B cell (primary cell): ENCODE data around the gene PNPO. TPM values are rescaled to one million over a fixed set of nuclear protein-coding genes. Genes with fewer than 3 reads are reported as not detected.

Experiments used
- ATAC-seq: fragments of 200-7000 bp; cut with Tn5 transposase; one replicate; pipeline ENCODE4 v1.10.0; 2021; ENCODE audit warnings: low read depth, mild to moderate bottlenecking, moderate number of reproducible peaks, moderate library complexity
- CTCF ChIA-PET: fragments of 350-600 bp; sonication (Branson Sonifier 250); formaldehyde crosslinking; loops from one replicate; lab custom pipeline; 2021; ENCODE audit warnings: antibody characterized with exemption, inconsistent platforms; lab: Charles Lee
- POLR2A ChIA-PET: fragments of 350-600 bp; sonication (Branson Sonifier 250); formaldehyde crosslinking; loops from one replicate; lab custom pipeline; 2021; ENCODE audit warnings: antibody characterized with exemption; lab: Charles Lee
- DNase-seq: peaks from one replicate; pipeline ENCODE4 v3.0.0; 2013
- H2AFZ ChIP-seq: 2 replicates; pipeline ENCODE4 v1.6.1; 2012; ENCODE audit warnings: mild to moderate bottlenecking, low read depth, low read length; ENCODE audit not compliant: insufficient read depth, poor library complexity, severe bottlenecking
- H3K27ac ChIP-seq, 2 donors: 1 replicate in 1 of 2; 2 replicates in 1 of 2; pipeline ENCODE4 v1.5.1; 2012 to 2013; ENCODE audit warnings: low read length in 2 of 2, mild to moderate bottlenecking in 2 of 2, moderate library complexity in 1 of 2
- H3K27me3 ChIP-seq, 4 experiments: fragments of 200-600 bp in 1 of 4; sonication (generic) in 1 of 4; replicated peaks in 1 of 4; 1 replicate in 2 of 4; 2 replicates in 2 of 4; pipeline versions ENCODE4 v1.6.1 to v1.7.0; 2013 to 2016; ENCODE audit warnings: low read length in 3 of 4, mild to moderate bottlenecking in 2 of 4, mixed read lengths in 1 of 4, moderate library complexity in 1 of 4; ENCODE audit not compliant: insufficient read depth in 4 of 4, control insufficient read depth in 3 of 4; ENCODE audit errors: control extremely low read depth in 1 of 4
- H3K36me3 ChIP-seq, 2 experiments: replicated peaks in 1 of 2; 1 replicate in 1 of 2; 2 replicates in 1 of 2; pipeline versions ENCODE4 v1.6.1 to v1.7.1; 2013; ENCODE audit warnings: low read length in 1 of 2; ENCODE audit not compliant: insufficient read depth in 2 of 2, control insufficient read depth in 1 of 2; ENCODE audit errors: control extremely low read depth in 1 of 2, extremely low read depth in 1 of 2
- H3K4me1 ChIP-seq, 2 donors: fragments of 200-600 bp in 1 of 2; sonication (generic) in 1 of 2; 1 replicate in 1 of 2; 2 replicates in 1 of 2; pipeline versions ENCODE4 v1.5.1 to v1.6.1; 2013 to 2017; ENCODE audit warnings: low read length in 2 of 2; ENCODE audit not compliant: control insufficient read depth in 2 of 2, insufficient read depth in 2 of 2
- H3K4me2 ChIP-seq: replicated peaks from 2 replicates; pipeline ENCODE3; 2012; ENCODE audit warnings: mild to moderate bottlenecking, low read depth, low read length; ENCODE audit not compliant: poor library complexity, severe bottlenecking
- H3K4me3 ChIP-seq, 5 experiments: fragments of 200-600 bp in 1 of 5; sonication (generic) in 1 of 5; 1 replicate in 3 of 5; 2 replicates in 2 of 5; pipeline versions ENCODE4 v1.5.1 to v1.7.0; 2011 to 2016; ENCODE audit warnings: low read length in 4 of 5, mild to moderate bottlenecking in 4 of 5, low read depth in 2 of 5, control low read depth in 1 of 5, moderate library complexity in 1 of 5; ENCODE audit not compliant: insufficient read depth in 1 of 5; ENCODE audit errors: control extremely low read depth in 1 of 5, extremely low read depth in 1 of 5
- H3K79me2 ChIP-seq: fragments of 200-600 bp; sonication (generic); one replicate; pipeline ENCODE4 v1.6.0; 2016; ENCODE audit warnings: low read length; ENCODE audit not compliant: control insufficient read depth, insufficient read depth
- H3K9ac ChIP-seq: fragments of 200-600 bp; sonication (generic); 2 replicates; pipeline ENCODE4 v1.6.1; 2017; ENCODE audit warnings: mild to moderate bottlenecking, low read length, moderate library complexity
- H3K9me3 ChIP-seq, 3 donors: one replicate each; pipeline versions ENCODE4 v1.6.1 to v1.7.1; 2013; ENCODE audit warnings: low read length in 2 of 3; ENCODE audit not compliant: control insufficient read depth in 2 of 3, insufficient read depth in 1 of 3; ENCODE audit errors: control extremely low read depth in 1 of 3
- H4K20me1 ChIP-seq: 2 replicates; pipeline ENCODE4 v1.6.0; 2012; ENCODE audit warnings: mild to moderate bottlenecking, low read length; ENCODE audit not compliant: insufficient read depth, control insufficient read depth, poor library complexity, severe bottlenecking
- H3K27ac Mint-ChIP-seq: one replicate; pipeline ENCODE4 v1.8.0; 2021; ENCODE audit warnings: mixed read lengths
- H3K27me3 Mint-ChIP-seq: one replicate; pipeline ENCODE4 v1.8.0; 2021; ENCODE audit warnings: mixed read lengths
- H3K4me1 Mint-ChIP-seq: one replicate; pipeline ENCODE4 v1.8.0; 2021; ENCODE audit warnings: mixed read lengths
- H3K4me3 Mint-ChIP-seq: one replicate; pipeline ENCODE4 v1.8.0; 2021; ENCODE audit warnings: mixed read lengths
- H3K9me3 Mint-ChIP-seq: one replicate; pipeline ENCODE4 v1.8.0; 2022; ENCODE audit warnings: mixed read lengths; ENCODE audit not compliant: insufficient read depth
- EZH2 ChIP-seq: IDR thresholded peaks from 2 replicates; pipeline ENCODE4 v1.6.1; 2012; ENCODE audit warnings: borderline replicate concordance, low read depth, mild to moderate bottlenecking, moderate library complexity, low read length; ENCODE audit not compliant: insufficient read depth, poor library complexity, severe bottlenecking
- WGBS: methylation state at CpG from one replicate; pipeline ENCODE4 v1.1.5; 2013; ENCODE audit warnings: missing lambda C conversion rate; ENCODE audit not compliant: insufficient coverage; 5-methylcytosine and 5-hydroxymethylcytosine counted together
- intact Hi-C: fragments of 100-400 bp; cut with micrococcal nuclease; formaldehyde crosslinking; loops from one replicate; pipeline ENCODE4 v1.10.0; 2022
- polyA plus RNA-seq: library from polyadenylated mRNA; depleted of rRNA; stranded (reverse); fragments of >200 nt; gene quantifications from 2 replicates; pipeline ENCODE4 v1.2.3, GENCODE V29; 2012
- total RNA-seq, 2 donors: library from RNA; stranded (reverse); fragments of 120-200 nt in 1 of 2; gene quantifications; 1 replicate in 1 of 2; 2 replicates in 1 of 2; pipeline versions ENCODE4 v1.2.3 to v1.2.4, GENCODE V29; 2013 to 2022
- TF ChIP-seq, protein P1 (sequence below): fragments of 200-600 bp; IDR thresholded peaks from one replicate; pipeline ENCODE4 v1.8.0; 2022; ENCODE audit warnings: antibody characterized with exemption, mild to moderate bottlenecking

Gene PNPO
- total and polyA plus RNA-seq, 2 donors (not counting 1 experiment from before 2014, with no cell fraction given), result 8.0 to 14.7 TPM

DNA sequence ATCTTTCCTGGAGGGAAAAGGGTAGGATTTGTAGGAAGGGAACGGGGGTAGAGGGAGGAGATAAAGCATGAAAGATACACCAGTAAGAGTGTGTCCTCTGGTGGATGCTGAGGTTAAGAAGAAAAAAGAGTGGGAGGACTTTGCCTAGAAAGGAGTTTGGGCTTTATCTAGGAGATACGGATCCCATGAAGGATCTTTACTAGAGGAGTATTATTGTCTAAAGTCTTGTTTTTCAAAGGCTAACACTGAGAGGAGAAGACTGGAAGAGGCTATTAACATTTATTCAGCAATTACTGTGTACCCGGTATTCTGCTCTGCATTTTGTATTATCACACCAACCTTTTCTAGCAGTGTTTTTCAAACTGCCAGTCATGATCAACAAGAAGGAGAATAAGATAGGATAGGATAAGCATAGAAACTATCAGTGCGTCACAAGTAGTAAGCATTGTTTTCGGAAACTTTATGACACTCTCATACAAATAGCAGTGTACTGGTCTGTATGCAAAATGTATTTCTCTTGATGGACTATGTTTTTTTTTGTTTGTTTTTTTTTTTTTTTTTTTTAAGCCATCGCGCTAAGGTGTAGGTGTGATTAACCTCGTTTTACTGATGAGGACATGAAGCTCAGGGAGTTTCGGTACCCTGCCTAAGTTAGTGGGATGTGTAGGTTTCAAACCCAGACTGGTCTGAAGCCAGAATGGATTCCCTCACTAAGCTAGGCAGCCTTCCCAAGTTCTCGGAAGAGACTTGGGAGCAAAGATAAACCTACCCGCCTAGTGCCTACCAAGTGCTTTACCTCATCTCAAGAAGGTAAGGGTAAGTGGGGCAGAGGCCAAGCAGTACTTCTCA lies 46.6 kb upstream of the PNPO start:
- H3K27me3 ChIP-seq, result no peaks in the 10 kb centered on the region
- Mint-ChIP-seq H3K4me3 (peak overlapping the region; percentile 96), H3K27ac (peak overlapping the region; percentile 100), H3K4me1 (peaks cover 49% of the 10 kb centered on the region), H3K27me3 (no peaks in the 10 kb centered on the region), H3K9me3 (no peaks in the 10 kb centered on the region)
- peaks cover 45% of the 10 kb centered on the region for H3K79me2 ChIP-seq
- H2AFZ ChIP-seq, result peak overlapping the region; percentile 79
- CTCF ChIA-PET, result interaction anchor here (0.6 to 15.3 kb wide), 9 partner anchors 17 to 273 kb away, joined by 3 to 436 read pairs (median 4); partner anchors contain the start of genes CDK5RAP3, LRRC46, MRPL10 and SCRN2
- H3K4me1 ChIP-seq, result peaks cover 19 to 23% of the 10 kb centered on the region in 2 donors
- POLR2A ChIA-PET, result interaction anchor here (0.8 to 1.9 kb wide), 14 partner anchors 8 to 540 kb away, joined by 3 to 18 read pairs (median 8); partner anchors contain the start of genes CDK5RAP3, KPNB1, LRRC46 and MRPL10
- 36% methylated on average over 4 of the region's 11 CpGs for WGBS
- peak overlapping the region; percentile 81 for H3K4me2 ChIP-seq
- DNase-seq (no peak), ATAC-seq (no peak)
- H4K20me1 ChIP-seq, result peaks cover 6% of the 10 kb centered on the region
- no peak for TF ChIP-seq EZH2
- TF ChIP-seq, protein P1, sequence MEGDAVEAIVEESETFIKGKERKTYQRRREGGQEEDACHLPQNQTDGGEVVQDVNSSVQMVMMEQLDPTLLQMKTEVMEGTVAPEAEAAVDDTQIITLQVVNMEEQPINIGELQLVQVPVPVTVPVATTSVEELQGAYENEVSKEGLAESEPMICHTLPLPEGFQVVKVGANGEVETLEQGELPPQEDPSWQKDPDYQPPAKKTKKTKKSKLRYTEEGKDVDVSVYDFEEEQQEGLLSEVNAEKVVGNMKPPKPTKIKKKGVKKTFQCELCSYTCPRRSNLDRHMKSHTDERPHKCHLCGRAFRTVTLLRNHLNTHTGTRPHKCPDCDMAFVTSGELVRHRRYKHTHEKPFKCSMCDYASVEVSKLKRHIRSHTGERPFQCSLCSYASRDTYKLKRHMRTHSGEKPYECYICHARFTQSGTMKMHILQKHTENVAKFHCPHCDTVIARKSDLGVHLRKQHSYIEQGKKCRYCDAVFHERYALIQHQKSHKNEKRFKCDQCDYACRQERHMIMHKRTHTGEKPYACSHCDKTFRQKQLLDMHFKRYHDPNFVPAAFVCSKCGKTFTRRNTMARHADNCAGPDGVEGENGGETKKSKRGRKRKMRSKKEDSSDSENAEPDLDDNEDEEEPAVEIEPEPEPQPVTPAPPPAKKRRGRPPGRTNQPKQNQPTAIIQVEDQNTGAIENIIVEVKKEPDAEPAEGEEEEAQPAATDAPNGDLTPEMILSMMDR, result no peak
- intact Hi-C loops, result loop anchor here (1.0 kb wide), 2 partner anchors 63 to 154 kb away; partner anchors contain the start of genes LRRC46, MRPL10 and NFE2L1
- peak overlapping the region; percentile 62 to 98 for H3K27ac ChIP-seq
- no peaks in the 10 kb centered on the region for H3K9me3 ChIP-seq
- peak overlapping the region; percentile 49 to 97 (median 90) for H3K4me3 ChIP-seq
- H3K9ac ChIP-seq, result peak overlapping the region; percentile 84
- H3K36me3 ChIP-seq, result peaks cover 0 to 2% of the 10 kb centered on the region in 2 experiments
